IPS-20b (cell line): ENCODE measurements around the gene COL15A1.

Experiments
- H3K27ac ChIP-seq: one replicate; pipeline ENCODE4 v1.5.1; 2013; ENCODE audit warnings: low read length
- H3K27me3 ChIP-seq: 2 replicates; pipeline ENCODE4 v1.6.1; 2013; ENCODE audit warnings: mild to moderate bottlenecking, low read length, inconsistent platforms; ENCODE audit not compliant: insufficient read depth
- H3K36me3 ChIP-seq: 2 replicates; pipeline ENCODE4 v1.6.1; 2013; ENCODE audit warnings: low read depth, mild to moderate bottlenecking, inconsistent platforms, low read length, moderate library complexity; ENCODE audit not compliant: insufficient read depth
- H3K4me1 ChIP-seq: 2 replicates; pipeline ENCODE4 v1.6.1; 2013; ENCODE audit warnings: mild to moderate bottlenecking, control low read depth, inconsistent platforms, low read length, moderate library complexity; ENCODE audit not compliant: insufficient read depth
- H3K4me3 ChIP-seq: 2 replicates; pipeline ENCODE4 v1.5.1; 2013; ENCODE audit warnings: mild to moderate bottlenecking, low read length, inconsistent platforms
- H3K9ac ChIP-seq: 2 replicates; pipeline ENCODE4 v1.6.1; 2013; ENCODE audit warnings: low read depth, mild to moderate bottlenecking, inconsistent platforms, low read length, moderate library complexity
- H3K9me3 ChIP-seq: 2 replicates; pipeline ENCODE4 v1.6.1; 2013; ENCODE audit warnings: mild to moderate bottlenecking, low read depth, low read length, inconsistent platforms; ENCODE audit not compliant: insufficient read depth

Gene COL15A1

GRCh38 chr9:99071313-99072039 lies 127.8 kb downstream of the COL15A1 start:
- Histone ChIP-seq H3K36me3 (no peaks in the 10 kb centered on the region), H3K9ac (no peak overlapping the region), H3K27me3 (no peaks in the 10 kb centered on the region), H3K27ac (no peak overlapping the region), H3K9me3 (no peaks in the 10 kb centered on the region), H3K4me1 (no peaks in the 10 kb centered on the region), H3K4me3 (no peak overlapping the region)

GRCh38 chr9:99072040-99072394 lies 128.3 kb downstream of the COL15A1 start:
- H3K27me3 ChIP-seq, result no peaks in the 10 kb centered on the region
- H3K36me3 ChIP-seq, result no peaks in the 10 kb centered on the region
- no peaks in the 10 kb centered on the region for H3K9me3 ChIP-seq
- H3K4me1 ChIP-seq, result no peaks in the 10 kb centered on the region
- H3K4me3 ChIP-seq, result no peak overlapping the region
- no peak overlapping the region for H3K9ac ChIP-seq
- H3K27ac ChIP-seq, result no peak overlapping the region

GRCh38 chr9:99073347-99073746 lies 129.6 kb downstream of the COL15A1 start:
- H3K36me3 ChIP-seq, result no peaks in the 10 kb centered on the region
- H3K27ac ChIP-seq, result no peak overlapping the region
- H3K9ac ChIP-seq, result no peak overlapping the region
- H3K4me1 ChIP-seq, result no peaks in the 10 kb centered on the region
- no peaks in the 10 kb centered on the region for H3K9me3 ChIP-seq
- no peaks in the 10 kb centered on the region for H3K27me3 ChIP-seq
- H3K4me3 ChIP-seq, result no peak overlapping the region

- Histone ChIP-seq H3K4me3 (no peak overlapping the region), H3K4me1 (no peaks in the 10 kb centered on the region), H3K36me3 (no peaks in the 10 kb centered on the region), H3K27ac (no peak overlapping the region), H3K9ac (no peak overlapping the region), H3K9me3 (no peaks in the 10 kb centered on the region), H3K27me3 (no peaks in the 10 kb centered on the region)
Measured at GRCh38 chr9:99073985-99074901, 130.5 kb downstream of the COL15A1 start.

GRCh38 chr9:99074902-99075245 lies 131.2 kb downstream of the COL15A1 start:
- Histone ChIP-seq H3K4me1 (no peaks in the 10 kb centered on the region), H3K9ac (no peak overlapping the region), H3K4me3 (no peak overlapping the region), H3K36me3 (no peaks in the 10 kb centered on the region), H3K9me3 (no peaks in the 10 kb centered on the region), H3K27me3 (no peaks in the 10 kb centered on the region), H3K27ac (no peak overlapping the region)

GRCh38 chr9:99075246-99075912 lies 131.7 kb downstream of the COL15A1 start:
- Histone ChIP-seq H3K27ac (no peak overlapping the region), H3K9ac (no peak overlapping the region), H3K27me3 (no peaks in the 10 kb centered on the region), H3K4me1 (no peaks in the 10 kb centered on the region), H3K4me3 (no peak overlapping the region), H3K9me3 (no peaks in the 10 kb centered on the region), H3K36me3 (no peaks in the 10 kb centered on the region)

- no peak overlapping the region for H3K27ac ChIP-seq
- no peaks in the 10 kb centered on the region for H3K4me1 ChIP-seq
Measured at GRCh38 chr9:99076030-99076429, 132.3 kb downstream of the COL15A1 start.

GRCh38 chr9:99076483-99077171 lies 132.9 kb downstream of the COL15A1 start:
- no peaks in the 10 kb centered on the region for H3K9me3 ChIP-seq
- H3K4me1 ChIP-seq, result no peaks in the 10 kb centered on the region
- no peak overlapping the region for H3K4me3 ChIP-seq

More at GRCh38 chr9:99076030-99076429, 132.3 kb downstream of the COL15A1 start:
- Histone ChIP-seq H3K4me3 (no peak overlapping the region), H3K27me3 (no peaks in the 10 kb centered on the region), H3K9me3 (no peaks in the 10 kb centered on the region), H3K9ac (no peak overlapping the region), H3K36me3 (no peaks in the 10 kb centered on the region)

GRCh38 chr9:99078717-99079116 lies 135.0 kb downstream of the COL15A1 start:
- H3K27ac ChIP-seq, result no peak overlapping the region
- H3K9ac ChIP-seq, result no peak overlapping the region
- no peaks in the 10 kb centered on the region for H3K36me3 ChIP-seq
- no peak overlapping the region for H3K4me3 ChIP-seq
- no peaks in the 10 kb centered on the region for H3K9me3 ChIP-seq
- H3K27me3 ChIP-seq, result no peaks in the 10 kb centered on the region
- H3K4me1 ChIP-seq, result no peaks in the 10 kb centered on the region

More at GRCh38 chr9:99076483-99077171, 132.9 kb downstream of the COL15A1 start:
- H3K36me3 ChIP-seq, result no peaks in the 10 kb centered on the region
- H3K9ac ChIP-seq, result no peak overlapping the region
- H3K27me3 ChIP-seq, result no peaks in the 10 kb centered on the region
- H3K27ac ChIP-seq, result no peak overlapping the region

GRCh38 chr9:99079542-99079941 lies 135.8 kb downstream of the COL15A1 start:
- Histone ChIP-seq H3K9ac (no peak overlapping the region), H3K4me3 (no peak overlapping the region), H3K27me3 (no peaks in the 10 kb centered on the region), H3K27ac (no peak overlapping the region), H3K36me3 (no peaks in the 10 kb centered on the region), H3K9me3 (no peaks in the 10 kb centered on the region), H3K4me1 (no peaks in the 10 kb centered on the region)

- Histone ChIP-seq H3K4me3 (no peak overlapping the region), H3K36me3 (no peaks in the 10 kb centered on the region), H3K9me3 (no peaks in the 10 kb centered on the region), H3K9ac (no peak overlapping the region), H3K27ac (no peak overlapping the region), H3K4me1 (no peaks in the 10 kb centered on the region), H3K27me3 (no peaks in the 10 kb centered on the region)
Measured at GRCh38 chr9:99083051-99083450, 139.3 kb downstream of the COL15A1 start.
